Naive thymus-derived CD4-positive, alpha-beta T cell (primary cell): ENCODE data around the gene TEX101. TPM values are rescaled to one million over a fixed set of nuclear protein-coding genes. Genes with fewer than 3 reads are reported as not detected.
"Not testable (repeated sequence)": the region's sequence is repeated elsewhere in the genome, so short reads cannot be mapped to it uniquely, and the experiment has no call there.

Experiments used
- ATAC-seq: fragments of 150-1000 bp; cut with Tn5 transposase; 2 replicates; pipeline ENCODE4 v1.10.0; 2021; ENCODE audit warnings: mild to moderate bottlenecking, moderate library complexity
- CTCF ChIA-PET: fragments of 350-600 bp; sonication (Branson Sonifier 250); formaldehyde crosslinking; loops from one replicate; lab custom pipeline; 2021; ENCODE audit warnings: antibody characterized with exemption; lab: Charles Lee
- POLR2A ChIA-PET: fragments of 350-600 bp; sonication (Branson Sonifier 250); formaldehyde crosslinking; loops from one replicate; lab custom pipeline; 2021; ENCODE audit warnings: antibody characterized with exemption, inconsistent platforms; lab: Charles Lee
- DNase-seq, 9 donors: peaks; one replicate each; pipeline versions ENCODE4 v3.0.0 to v3.0.0-alpha.2; 2020 to 2022; ENCODE audit warnings: mixed read lengths in 1 of 9
- H3K27ac ChIP-seq: one replicate; pipeline ENCODE4 v1.7.0; 2013; ENCODE audit warnings: mild to moderate bottlenecking, low read depth, low read length, moderate library complexity
- H3K27me3 ChIP-seq, 2 donors: one replicate each; pipeline ENCODE4 v1.7.0; 2013; ENCODE audit warnings: low read length in 2 of 2, mild to moderate bottlenecking in 2 of 2, moderate library complexity in 2 of 2; ENCODE audit not compliant: control insufficient read depth in 2 of 2, insufficient read depth in 2 of 2
- H3K36me3 ChIP-seq, 3 experiments: 1 replicate in 2 of 3; 2 replicates in 1 of 3; pipeline ENCODE4 v1.7.0; 2013; ENCODE audit warnings: low read length in 3 of 3, mild to moderate bottlenecking in 3 of 3, moderate library complexity in 1 of 3; ENCODE audit not compliant: insufficient read depth in 3 of 3, control insufficient read depth in 2 of 3
- H3K4me1 ChIP-seq, 2 donors: one replicate each; pipeline ENCODE4 v1.7.0; 2013; ENCODE audit warnings: low read length in 2 of 2, mild to moderate bottlenecking in 2 of 2, moderate library complexity in 1 of 2; ENCODE audit not compliant: control insufficient read depth in 2 of 2, insufficient read depth in 2 of 2
- H3K4me3 ChIP-seq: 2 replicates; pipeline ENCODE4 v1.7.0; 2013; ENCODE audit warnings: mild to moderate bottlenecking, low read length
- H3K9me3 ChIP-seq, 3 experiments: 1 replicate in 2 of 3; 2 replicates in 1 of 3; pipeline ENCODE4 v1.7.0; 2013; ENCODE audit warnings: low read length in 3 of 3; ENCODE audit not compliant: control insufficient read depth in 2 of 3
- H3K27ac Mint-ChIP-seq, 9 donors: one replicate each; pipeline ENCODE4 v1.8.0; 2020 to 2022; ENCODE audit warnings: mixed read lengths in 9 of 9, mild to moderate bottlenecking in 8 of 9, moderate library complexity in 5 of 9, inconsistent platforms in 2 of 9
- H3K27me3 Mint-ChIP-seq, 5 donors: one replicate each; pipeline ENCODE4 v1.8.0; 2021 to 2022; ENCODE audit warnings: mixed read lengths in 5 of 5, mild to moderate bottlenecking in 1 of 5
- H3K36me3 Mint-ChIP-seq, 5 donors: one replicate each; pipeline ENCODE4 v1.8.0; 2020 to 2022; ENCODE audit warnings: mixed read lengths in 5 of 5, mild to moderate bottlenecking in 3 of 5, inconsistent platforms in 1 of 5
- H3K4me1 Mint-ChIP-seq, 7 donors: one replicate each; pipeline ENCODE4 v1.8.0; 2020 to 2022; ENCODE audit warnings: mixed read lengths in 7 of 7, mild to moderate bottlenecking in 3 of 7, inconsistent platforms in 1 of 7
- H3K4me3 Mint-ChIP-seq, 10 donors: one replicate each; pipeline ENCODE4 v1.8.0; 2020 to 2022; ENCODE audit warnings: mild to moderate bottlenecking in 10 of 10, mixed read lengths in 10 of 10, moderate library complexity in 6 of 10, inconsistent platforms in 2 of 10
- H3K9me3 Mint-ChIP-seq, 11 donors: one replicate each; pipeline ENCODE4 v1.8.0; 2020 to 2022; ENCODE audit warnings: mixed read lengths in 11 of 11, mild to moderate bottlenecking in 4 of 11, inconsistent platforms in 1 of 11, moderate library complexity in 1 of 11
- intact Hi-C, 2 donors: fragments of 100-400 bp; cut with micrococcal nuclease; formaldehyde crosslinking; loops; one replicate each; pipeline ENCODE4 v1.15.1; 2023
- polyA plus RNA-seq, 2 donors: library from polyadenylated mRNA; unstranded; fragments of 300-500 nt; fragmentation: Illumina TruSeq; gene quantifications; one replicate each; pipeline ENCODE4 v1.2.3, GENCODE V29; 2021
- total RNA-seq, 6 experiments: library from RNA in 5 of 6; stranded (reverse) in 5 of 6; gene quantifications; 1 replicate in 5 of 6; 2 replicates in 1 of 6; pipeline ENCODE4 v1.2.3 and lab custom pipeline; 2021 to 2026

Gene TEX101
- total and polyA plus RNA-seq, 7 experiments from 2014 or later = 1.1 TPM; not detected in 6

GRCh38 chr19:43441716-43442115 is 27.0 kb downstream of the TEX101 start:
- Mint-ChIP-seq H3K4me1 (peaks cover 32 to 77% (median 59%) of the 10 kb centered on the region in 7 donors), H3K9me3 (peaks cover 0 to 6% (median 0%) of the 10 kb centered on the region in 11 donors), H3K4me3 (no peak overlapping the region), H3K27me3 (no peaks in the 10 kb centered on the region), H3K27ac (peak overlapping the region in 8 of 9 donors; percentile 66 to 97 (median 86)), H3K36me3 (peaks cover 0 to 8% (median 0%) of the 10 kb centered on the region in 5 donors)
- CTCF ChIA-PET = interaction anchor here (0.8 to 4.7 kb wide), 2 partner anchors 10 to 79 kb away, joined by 3 to 39 read pairs; no protein-coding TSS in a partner anchor
- no peaks in the 10 kb centered on the region for H3K36me3 ChIP-seq
- no peak overlapping the region for H3K27ac ChIP-seq
- no peaks in the 10 kb centered on the region for H3K27me3 ChIP-seq
- H3K4me1 ChIP-seq = peaks cover 23 to 32% of the 10 kb centered on the region in 2 donors
- no peak overlapping the region for H3K4me3 ChIP-seq
- POLR2A ChIA-PET = interaction anchor here (1.2 to 1.6 kb wide), 2 partner anchors 22 to 91 kb away, joined by 3 to 9 read pairs; partner anchors contain the start of gene ZNF575
- H3K9me3 ChIP-seq = no peaks in the 10 kb centered on the region
- no peak for DNase-seq
- ATAC-seq = no peak
- intact Hi-C loops = no loop called here

DNA sequence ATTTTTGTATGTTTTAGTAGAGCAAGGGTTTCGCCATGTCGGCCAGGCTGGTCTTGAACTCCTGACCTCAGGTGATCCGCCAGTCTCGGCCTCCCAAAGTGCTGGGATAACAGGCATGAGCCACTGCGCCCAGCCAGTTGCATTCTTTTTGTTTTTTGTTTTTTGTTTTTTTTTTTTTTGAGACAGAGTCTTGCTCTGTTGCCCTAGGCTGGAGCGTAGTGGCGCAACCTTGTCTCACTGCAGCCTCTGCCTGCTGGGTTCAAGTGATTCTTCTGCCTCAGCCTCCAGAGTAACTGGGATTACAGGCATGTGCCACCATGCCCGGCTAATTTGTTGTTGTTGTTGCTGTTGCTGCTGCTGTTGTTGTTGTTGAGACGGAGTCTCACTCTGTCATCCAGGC is 29.4 kb downstream of the TEX101 start:
- intact Hi-C loops, ATAC-seq: not testable (repeated sequence)

DNA sequence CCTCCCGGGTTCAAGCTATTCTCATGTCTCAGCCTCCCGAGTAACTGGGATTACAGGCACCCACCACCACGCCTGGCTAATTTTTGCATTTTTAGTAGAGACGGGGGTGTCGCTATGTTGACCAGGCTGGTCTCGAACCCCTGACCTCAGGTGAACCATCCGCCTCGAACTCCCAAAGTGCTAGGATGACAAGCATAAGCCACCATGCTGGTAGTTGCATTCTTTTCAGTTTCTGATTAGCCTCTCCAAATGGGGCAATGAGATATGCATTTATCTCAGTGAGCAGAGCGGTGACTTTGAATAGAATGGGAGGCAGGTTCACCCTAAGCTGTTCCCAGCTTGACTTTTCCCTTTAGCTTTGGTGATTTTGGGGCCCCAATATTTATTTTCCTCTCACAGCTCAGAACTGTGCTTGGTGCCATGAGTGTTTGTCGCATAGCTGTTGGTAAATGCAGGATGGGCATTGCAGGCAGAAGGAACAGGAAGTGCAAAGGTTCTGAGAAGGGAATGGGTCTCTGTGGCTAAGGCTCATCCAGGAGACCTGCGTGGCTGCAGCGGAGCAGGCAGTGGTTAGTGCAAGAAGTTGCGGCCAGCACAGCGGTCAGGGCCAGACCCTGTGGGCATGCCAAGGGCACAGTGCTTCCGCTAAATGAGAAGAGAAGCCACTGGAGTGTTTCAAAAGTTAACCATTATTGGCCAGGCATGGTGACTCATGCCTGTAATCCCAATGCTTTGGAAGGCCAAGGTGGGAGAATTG is 30.0 kb downstream of the TEX101 start:
- Mint-ChIP-seq H3K27me3 (peaks cover 0 to 2% (median 0%) of the 10 kb centered on the region in 5 donors), H3K27ac (peak overlapping the region in 7 of 9 donors; percentile 47 to 85 (median 58)), H3K4me3 (peak overlapping the region in 1 of 10 donors; percentile 32), H3K4me1 (peaks cover 23 to 58% (median 41%) of the 10 kb centered on the region in 7 donors), H3K9me3 (peaks cover 0 to 2% (median 0%) of the 10 kb centered on the region in 11 donors), H3K36me3 (peaks cover 0 to 4% (median 0%) of the 10 kb centered on the region in 5 donors)
- no peaks in the 10 kb centered on the region for H3K9me3 ChIP-seq
- POLR2A ChIA-PET = interaction anchor here (0.9 to 1.3 kb wide), 3 partner anchors 18 to 88 kb away, joined by 3 to 5 read pairs (median 5); partner anchors contain the start of gene ZNF575
- H3K36me3 ChIP-seq = no peaks in the 10 kb centered on the region
- DNase-seq = no peak
- peak; percentile 39 for ATAC-seq
- H3K27ac ChIP-seq = no peak overlapping the region
- CTCF ChIA-PET = interaction anchor here (0.6 to 7.6 kb wide), 6 partner anchors 10 to 83 kb away, joined by 3 to 250 read pairs (median 4); no protein-coding TSS in a partner anchor
- H3K4me3 ChIP-seq = no peak overlapping the region
- intact Hi-C loops = loop anchor here in 1 of 2 donors (5.0 kb wide), 1 partner anchor 208 kb away; no protein-coding TSS in a partner anchor
- H3K27me3 ChIP-seq = no peaks in the 10 kb centered on the region
- H3K4me1 ChIP-seq = peaks cover 6 to 8% of the 10 kb centered on the region in 2 donors

More for the DNA sequence above, 29.4 kb downstream of the TEX101 start:
- CTCF ChIA-PET = interaction anchor here (0.6 to 7.6 kb wide), 5 partner anchors 10 to 84 kb away, joined by 3 to 250 read pairs (median 6); no protein-coding TSS in a partner anchor
- H3K4me3 Mint-ChIP-seq, H3K36me3 ChIP-seq, H3K9me3 Mint-ChIP-seq, H3K4me3 ChIP-seq, H3K27ac ChIP-seq, H3K36me3 Mint-ChIP-seq, H3K9me3 ChIP-seq, H3K27me3 Mint-ChIP-seq, DNase-seq, H3K27me3 ChIP-seq: not testable (repeated sequence)
- POLR2A ChIA-PET = interaction anchor here (0.9 kb wide), 1 partner anchor 19 kb away, joined by 3 read pairs; no protein-coding TSS in a partner anchor
- Mint-ChIP-seq H3K4me1 (peaks cover 23 to 61% (median 45%) of the 10 kb centered on the region in 7 donors), H3K27ac (peak overlapping the region in 7 of 9 donors; percentile 41 to 91 (median 63))
- H3K4me1 ChIP-seq = peaks cover 10 to 12% of the 10 kb centered on the region in 2 donors

GRCh38 chr19:43445426-43445825 is 30.7 kb downstream of the TEX101 start:
- Mint-ChIP-seq H3K4me3 (no peak overlapping the region), H3K4me1 (peaks cover 22 to 54% (median 37%) of the 10 kb centered on the region in 7 donors), H3K9me3 (peaks cover 0 to 2% (median 0%) of the 10 kb centered on the region in 11 donors), H3K27me3 (peaks cover 0 to 2% (median 0%) of the 10 kb centered on the region in 5 donors), H3K36me3 (peaks cover 0 to 3% (median 0%) of the 10 kb centered on the region in 5 donors), H3K27ac (peak overlapping the region; percentile 11 to 80 (median 68))
- Histone ChIP-seq H3K4me1 (peaks cover 3 to 4% of the 10 kb centered on the region in 2 donors), H3K27ac (no peak overlapping the region), H3K4me3 (no peak overlapping the region), H3K9me3 (no peaks in the 10 kb centered on the region), H3K36me3 (no peaks in the 10 kb centered on the region), H3K27me3 (no peaks in the 10 kb centered on the region)
- POLR2A ChIA-PET = interaction anchor here (1.2 to 3.5 kb wide), 3 partner anchors 12 to 87 kb away, joined by 5 to 23 read pairs (median 5); partner anchors contain the start of gene ZNF575
- CTCF ChIA-PET = interaction anchor here (0.6 to 7.6 kb wide), 8 partner anchors 8 to 149 kb away, joined by 4 to 250 read pairs (median 6); no protein-coding TSS in a partner anchor
- ATAC-seq (no peak), DNase-seq (no peak)
- intact Hi-C loops = loop anchor here in 1 of 2 donors (5.0 kb wide), 1 partner anchor 207 kb away; no protein-coding TSS in a partner anchor

DNA sequence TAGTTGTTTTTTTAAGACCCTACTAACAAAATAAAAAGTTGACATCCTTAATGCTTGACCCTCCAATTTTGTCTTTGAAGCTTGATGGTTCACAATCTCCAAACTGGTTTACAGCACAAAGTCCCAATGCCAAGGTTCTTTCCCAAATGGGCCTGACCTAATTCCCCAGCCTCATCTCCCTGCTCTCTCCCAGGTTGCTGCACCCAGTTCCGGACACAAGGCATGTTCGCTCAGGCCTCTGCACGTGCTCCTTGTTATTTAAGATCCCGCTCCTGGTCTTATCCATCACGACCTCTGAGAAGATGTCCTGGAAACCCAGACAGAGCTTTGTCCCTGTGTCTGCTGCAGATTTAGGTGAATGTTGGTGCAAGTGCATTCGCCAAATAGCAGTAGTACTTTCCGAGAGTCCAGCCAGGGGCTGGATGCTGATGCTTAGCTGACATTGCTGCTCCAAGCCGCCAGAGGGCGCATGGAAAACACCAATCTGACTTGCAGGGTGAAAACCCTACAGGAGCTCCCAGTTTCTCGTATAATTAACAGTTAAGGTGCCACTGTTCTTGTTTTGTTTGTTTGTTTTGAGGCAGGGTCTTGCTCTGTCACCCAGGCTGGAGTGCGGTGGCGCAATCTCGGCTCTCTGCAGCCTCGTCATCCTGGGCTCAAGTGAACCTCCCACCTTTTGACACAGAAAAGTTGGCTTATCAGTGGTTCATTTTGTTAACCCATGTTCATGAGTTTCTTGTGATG is 32.2 kb downstream of the TEX101 start:
- ATAC-seq = peak; percentile 90
- Mint-ChIP-seq H3K4me1 (peaks cover 23 to 46% (median 32%) of the 10 kb centered on the region in 7 donors), H3K27ac (peak overlapping the region in 8 of 9 donors; percentile 7 to 96 (median 86)), H3K9me3 (peaks cover 0 to 5% (median 0%) of the 10 kb centered on the region in 11 donors), H3K4me3 (peak overlapping the region in 1 of 10 donors; percentile 13), H3K36me3 (peaks cover 0 to 3% (median 0%) of the 10 kb centered on the region in 5 donors), H3K27me3 (peaks cover 0 to 2% (median 0%) of the 10 kb centered on the region in 5 donors)
- Histone ChIP-seq H3K9me3 (no peaks in the 10 kb centered on the region), H3K36me3 (no peaks in the 10 kb centered on the region), H3K27ac (no peak overlapping the region), H3K4me3 (no peak overlapping the region), H3K27me3 (no peaks in the 10 kb centered on the region), H3K4me1 (peaks cover 3 to 4% of the 10 kb centered on the region in 2 donors)
- ChIA-PET CTCF (interaction anchor here (0.8 to 7.6 kb wide), 19 partner anchors 9 to 149 kb away, joined by 3 to 250 read pairs (median 6); partner anchors contain the start of genes IRGQ, PHLDB3, PINLYP and XRCC1), POLR2A (interaction anchor here (0.6 to 3.6 kb wide), 14 partner anchors 10 to 149 kb away, joined by 3 to 36 read pairs (median 6); partner anchors contain the start of genes IRGQ, PHLDB3 and ZNF575)
- DNase-seq = peak; percentile 70 to 84 (median 78)
- intact Hi-C loops = loop anchor here (1.0 to 5.0 kb wide), 8 partner anchors 14 to 205 kb away; partner anchors contain the start of genes PHLDB3 (in 2 of the 2), IRGQ (in 1 of the 2) and ZNF576 (in 1 of the 2)
